Pancreas (tissue), 10 donors: Measurements from ENCODE around the gene HOXB1. TPM values are rescaled to one million over a fixed set of nuclear protein-coding genes. Genes with fewer than 3 reads are reported as not detected.

Experiments used
- ATAC-seq, 4 donors: fragments of 200-7000 bp; cut with Tn5 transposase; one replicate each; pipeline versions ENCODE4 v1.8.0 to v1.9.1; 2020; ENCODE audit warnings: mild to moderate bottlenecking in 4 of 4, moderate library complexity in 4 of 4
- DNase-seq, 6 donors: peaks; one replicate each; pipeline ENCODE4 v3.0.0-alpha.2; 2020
- FAIRE-seq: peaks from 2 replicates; lab custom pipeline; 2012; peaks lifted over from hg19 to GRCh38; lab: Jason Lieb, UNC
- H3K27ac ChIP-seq, 4 donors: fragments of 200-600 bp; sonication (generic); 1 replicate in 3 of 4; 2 replicates in 1 of 4; pipeline versions ENCODE4 v1.5.0 to v1.8.0; 2020
- H3K27me3 ChIP-seq, 4 donors: fragments of 200-600 bp; one replicate each; pipeline ENCODE4 v1.8.0; 2021
- H3K36me3 ChIP-seq, 3 donors: fragments of 200-600 bp; sonication (generic) in 1 of 3; one replicate each; pipeline versions ENCODE4 v1.5.0 to v1.8.0; 2020 to 2021
- H3K4me1 ChIP-seq, 3 donors: fragments of 200-600 bp; one replicate each; pipeline ENCODE4 v1.8.0; 2021
- H3K4me3 ChIP-seq, 4 donors: fragments of 200-600 bp; sonication (generic) in 2 of 4; one replicate each; pipeline versions ENCODE4 v1.5.0 to v1.8.0; 2020 to 2021
- H3K9me3 ChIP-seq, 4 donors: fragments of 200-600 bp; one replicate each; pipeline ENCODE4 v1.8.0; 2021
- WGBS, 2 donors: extraction: QIAGEN DNeasy Blood & Tissue Kit; methylation state at CpG; one replicate each; pipeline ENCODE4 v1.1.7; 2013; 5-methylcytosine and 5-hydroxymethylcytosine counted together
- intact Hi-C, 3 donors: fragments of 100-400 bp; cut with DNase I; formaldehyde crosslinking; loops; one replicate each; pipeline versions ENCODE4 v1.11.1 to v1.14.2; 2022
- polyA plus RNA-seq, 2 donors: library from polyadenylated mRNA; stranded (reverse); fragments of 200-250 nt; gene quantifications; one replicate each; pipeline ENCODE4 v1.2.3, GENCODE V29; 2013
- total RNA-seq, 6 donors: library from RNA; stranded (reverse); fragmentation: NEBNext Ultra II Directional in 4 of 6; extraction: Animal tissue kit (Norgen Biotek cat#: 25700) in 4 of 6; gene quantifications; one replicate each; pipeline versions ENCODE4 v1.2.1 to v1.2.4, GENCODE V29; 2021 to 2023
- TF ChIP-seq, protein P1 (sequence below), 4 donors: fragments of 200-600 bp; sonication (generic) in 3 of 4; IDR thresholded peaks; one replicate each; pipeline versions ENCODE4 v1.5.0 to v1.8.0; 2021; ENCODE audit warnings: antibody characterized with exemption in 4 of 4
- donor health status: healthy with polysubstance abuse.
- donor health status: DM: no; HTN: no; CAD: no; lungs with moderate emphysema.
- donor health status: DM: no; HTN: no; CAD: no.
- donor health status: control.
- donor health status: control.
- donor health status: Bipolar disorder and iron deficiency.
- donor health status: DM: yes; HTN: yes; CAD: no.
- donor health status: DM: no; HTN: no; CAD: no.
- donor health status: DM: no; HTN: no; CAD: no.
- donor health status: DM: yes; HTN: yes; CAD: no.

The HOXB1 gene
- total and polyA plus RNA-seq, 8 donors: not detected

DNA sequence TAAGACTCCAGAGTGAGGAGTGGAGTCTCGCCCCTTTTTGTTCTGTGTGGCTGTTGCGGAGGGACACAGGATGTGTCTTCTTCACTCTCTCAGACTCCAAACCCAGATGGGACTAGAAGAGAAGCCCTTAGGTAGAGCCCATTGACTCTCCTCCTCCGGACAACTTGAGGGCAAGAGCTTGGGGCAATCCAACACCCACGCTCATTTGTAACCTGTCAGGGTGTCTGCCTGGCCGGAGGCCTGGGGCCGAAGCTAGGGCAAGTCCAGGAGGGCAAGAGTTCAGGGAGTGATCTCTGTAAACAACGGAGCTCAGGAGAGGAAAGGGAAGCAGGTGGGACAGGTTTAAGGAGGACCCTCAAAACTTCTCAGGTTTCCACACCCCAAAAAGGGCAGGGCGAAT is 1.4 kb upstream of the HOXB1 start:
- intact Hi-C loops: no loop called here
- TF ChIP-seq, protein P1, sequence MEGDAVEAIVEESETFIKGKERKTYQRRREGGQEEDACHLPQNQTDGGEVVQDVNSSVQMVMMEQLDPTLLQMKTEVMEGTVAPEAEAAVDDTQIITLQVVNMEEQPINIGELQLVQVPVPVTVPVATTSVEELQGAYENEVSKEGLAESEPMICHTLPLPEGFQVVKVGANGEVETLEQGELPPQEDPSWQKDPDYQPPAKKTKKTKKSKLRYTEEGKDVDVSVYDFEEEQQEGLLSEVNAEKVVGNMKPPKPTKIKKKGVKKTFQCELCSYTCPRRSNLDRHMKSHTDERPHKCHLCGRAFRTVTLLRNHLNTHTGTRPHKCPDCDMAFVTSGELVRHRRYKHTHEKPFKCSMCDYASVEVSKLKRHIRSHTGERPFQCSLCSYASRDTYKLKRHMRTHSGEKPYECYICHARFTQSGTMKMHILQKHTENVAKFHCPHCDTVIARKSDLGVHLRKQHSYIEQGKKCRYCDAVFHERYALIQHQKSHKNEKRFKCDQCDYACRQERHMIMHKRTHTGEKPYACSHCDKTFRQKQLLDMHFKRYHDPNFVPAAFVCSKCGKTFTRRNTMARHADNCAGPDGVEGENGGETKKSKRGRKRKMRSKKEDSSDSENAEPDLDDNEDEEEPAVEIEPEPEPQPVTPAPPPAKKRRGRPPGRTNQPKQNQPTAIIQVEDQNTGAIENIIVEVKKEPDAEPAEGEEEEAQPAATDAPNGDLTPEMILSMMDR (IDR thresholded peaks at IDR 0.05): no peak
- H3K36me3 ChIP-seq: no peaks in the 10 kb centered on the region
- FAIRE-seq (no peak), DNase-seq (no peak), ATAC-seq (no peak)
- H3K27ac ChIP-seq: no peak overlapping the region
- no peaks in the 10 kb centered on the region for H3K4me1 ChIP-seq
- H3K4me3 ChIP-seq: no peak overlapping the region
- WGBS, 2 donors: 57 to 65% methylated on average over 8 of the region's 8 CpGs
- H3K27me3 ChIP-seq: no peaks in the 10 kb centered on the region
- no peaks in the 10 kb centered on the region for H3K9me3 ChIP-seq

DNA sequence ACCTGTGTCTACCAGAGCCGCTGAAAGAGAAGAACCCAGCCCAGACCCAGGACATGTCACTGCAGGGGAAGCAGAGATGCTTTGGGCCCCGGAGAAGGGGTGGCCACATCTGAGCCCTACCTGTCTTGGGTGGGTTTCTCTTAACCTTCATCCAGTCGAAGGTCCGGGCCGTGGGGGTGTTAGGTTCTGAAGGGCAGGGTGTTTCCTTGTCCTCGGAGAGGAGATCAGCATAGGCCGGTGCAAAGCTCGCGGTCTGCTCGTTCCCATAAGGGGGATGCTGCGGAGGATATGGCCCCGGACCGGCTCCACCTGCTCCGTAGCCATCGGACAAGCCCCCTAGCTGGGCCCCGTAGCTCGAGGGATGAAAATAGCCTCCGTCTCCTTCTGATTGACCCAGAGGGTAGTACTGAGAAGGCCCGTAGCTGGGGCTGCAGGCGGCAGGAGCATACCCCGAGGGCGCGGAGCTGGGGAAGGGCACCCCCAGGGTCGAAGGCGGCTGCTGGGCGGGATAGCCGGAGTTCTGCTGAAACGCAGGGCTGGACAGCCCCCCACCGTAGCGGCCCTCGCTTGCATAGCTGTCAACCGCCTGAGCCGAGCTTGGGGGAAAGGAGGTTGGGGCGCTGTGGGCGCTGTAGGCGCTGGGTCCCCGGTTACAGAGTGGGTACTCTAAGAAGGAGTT is 464 bp downstream of the HOXB1 start:
- Histone ChIP-seq H3K4me1 (no peaks in the 10 kb centered on the region), H3K4me3 (no peak overlapping the region), H3K9me3 (no peaks in the 10 kb centered on the region), H3K27me3 (peaks cover 0 to 5% (median 2%) of the 10 kb centered on the region in 4 donors), H3K27ac (no peak overlapping the region), H3K36me3 (no peaks in the 10 kb centered on the region)
- no peak for DNase-seq
- intact Hi-C loops: no loop called here
- ATAC-seq: no peak
- WGBS, 2 donors: 30 to 35% methylated on average over 35 to 37 of the region's 37 CpGs
- FAIRE-seq: no peak
- TF ChIP-seq, protein P1 (IDR thresholded peaks at IDR 0.05): no peak

- WGBS, 2 donors: 74 to 76% methylated on average over 11 of the region's 11 CpGs
- no peaks in the 10 kb centered on the region for H3K4me1 ChIP-seq
- no peak for FAIRE-seq
- no peaks in the 10 kb centered on the region for H3K36me3 ChIP-seq
- intact Hi-C loops: no loop called here
- ATAC-seq: no peak
- H3K4me3 ChIP-seq: no peak overlapping the region
- no peak for DNase-seq
- H3K27ac ChIP-seq: no peak overlapping the region
- TF ChIP-seq, protein P1 (IDR thresholded peaks at IDR 0.05): no peak
- peaks cover 0 to 5% (median 2%) of the 10 kb centered on the region in 4 donors for H3K27me3 ChIP-seq
- H3K9me3 ChIP-seq: no peaks in the 10 kb centered on the region
These were observed 1.2 kb downstream of the HOXB1 start for GRCh38 chr17:48529683-48530009.

DNA sequence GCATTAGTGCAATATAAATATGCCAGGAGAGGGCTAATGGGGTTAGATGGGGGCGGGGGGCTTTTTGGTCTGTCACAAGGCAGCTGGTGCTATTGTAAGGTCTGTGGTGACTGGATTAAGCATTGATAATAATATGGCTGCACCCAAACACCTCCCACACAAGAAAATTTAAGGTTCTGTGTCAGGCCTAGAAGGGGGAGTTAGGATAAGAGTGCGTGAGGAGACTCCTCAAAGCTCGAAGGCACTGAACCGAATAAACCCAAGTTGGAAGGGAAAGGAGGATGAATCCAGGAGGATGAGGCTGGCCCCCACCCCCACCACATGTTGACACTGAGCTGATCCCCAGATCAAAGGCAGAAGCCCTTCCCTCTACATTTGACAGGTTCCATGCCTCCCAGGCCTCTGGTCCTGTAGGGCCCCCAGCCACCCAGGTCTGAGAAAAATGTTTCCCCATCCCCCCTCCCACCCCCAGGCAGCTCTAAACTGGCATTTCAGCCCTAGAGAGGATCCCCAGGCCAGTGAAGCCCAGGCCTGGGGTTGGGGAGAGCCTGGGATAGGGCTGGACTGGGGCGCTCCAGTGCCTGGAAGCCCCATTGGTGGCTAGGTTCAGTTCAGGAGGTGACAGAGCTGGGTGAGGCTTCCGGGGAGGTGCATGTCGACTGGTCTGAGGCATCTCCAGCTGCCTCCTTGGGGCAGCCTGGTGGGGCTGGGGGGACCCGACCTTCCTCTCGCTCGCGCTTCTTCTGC is 1.7 kb downstream of the HOXB1 start:
- H3K4me1 ChIP-seq: no peaks in the 10 kb centered on the region
- 73 to 79% methylated on average over 11 of the region's 11 CpGs for WGBS, 2 donors
- no peak overlapping the region for H3K4me3 ChIP-seq
- intact Hi-C loops: no loop called here
- no peaks in the 10 kb centered on the region for H3K9me3 ChIP-seq
- peaks cover 0 to 5% (median 2%) of the 10 kb centered on the region in 4 donors for H3K27me3 ChIP-seq
- H3K36me3 ChIP-seq: no peaks in the 10 kb centered on the region
- no peak overlapping the region for H3K27ac ChIP-seq
- DNase-seq (no peak), ATAC-seq (no peak), FAIRE-seq (no peak)
- TF ChIP-seq, protein P1 (IDR thresholded peaks at IDR 0.05): no peak
